ENCODE measurements around the gene LGALS9B. TPM values are rescaled to one million over a fixed set of nuclear protein-coding genes. Genes with fewer than 3 reads are reported as not detected.
"Not testable (repeated sequence)": the region's sequence is repeated elsewhere in the genome, so short reads cannot be mapped to it uniquely, and the experiment has no call there.

The LGALS9B gene
- total RNA-seq, 1 experiment from 2014 or later = not detected

- intact Hi-C loops (cut with micrococcal nuclease; ENCODE audit: unreplicated experiment); DNase-seq (ENCODE audit: low read depth, low spot score); H3K27me3 ChIP-seq (ENCODE audit: control insufficient read depth, insufficient read depth, low read length); H3K4me1 ChIP-seq (ENCODE audit: control insufficient read depth, insufficient read depth, low read length); BruUV-seq (replicated peaks); in situ Hi-C loops (cut with HindIII; ENCODE audit: low pct_unique_long_range_greater_than_20kb, low sequenced_read_pairs); H3K4me3 ChIP-seq (ENCODE audit: low read depth in 2 of 2, low read length in 2 of 2); POLR2A ChIA-PET; CTCF ChIA-PET; H3K36me3 ChIP-seq (ENCODE audit: control insufficient read depth, insufficient read depth, low read length); ATAC-seq; H3K27ac ChIP-seq (ENCODE audit: low read length); H3K9me3 ChIP-seq (ENCODE audit: control insufficient read depth, insufficient read depth, low read depth, low read length): not testable (repeated sequence)
These were observed 17.6 kb upstream of the LGALS9B start for GRCh38 chr17:20484930-20485329.

GRCh38 chr17:20479889-20480591, 12.7 kb upstream of the LGALS9B start:
- H3K4me1 ChIP-seq (ENCODE audit: control insufficient read depth, insufficient read depth, low read length); CTCF ChIA-PET; BruUV-seq (replicated peaks); H3K36me3 ChIP-seq (ENCODE audit: control insufficient read depth, insufficient read depth, low read length); H3K4me3 ChIP-seq (ENCODE audit: low read depth in 2 of 2, low read length in 2 of 2); POLR2A ChIA-PET; ATAC-seq; H3K27ac ChIP-seq (ENCODE audit: low read length); intact Hi-C loops (cut with micrococcal nuclease; ENCODE audit: unreplicated experiment); DNase-seq (ENCODE audit: low read depth, low spot score); in situ Hi-C loops (cut with HindIII; ENCODE audit: low pct_unique_long_range_greater_than_20kb, low sequenced_read_pairs); H3K9me3 ChIP-seq (ENCODE audit: control insufficient read depth, insufficient read depth, low read depth, low read length); H3K27me3 ChIP-seq (ENCODE audit: control insufficient read depth, insufficient read depth, low read length): not testable (repeated sequence)

- H3K9me3 ChIP-seq (ENCODE audit: control insufficient read depth, insufficient read depth, low read depth, low read length); DNase-seq (ENCODE audit: low read depth, low spot score); ATAC-seq; POLR2A ChIA-PET; intact Hi-C loops (cut with micrococcal nuclease; ENCODE audit: unreplicated experiment); H3K4me1 ChIP-seq (ENCODE audit: control insufficient read depth, insufficient read depth, low read length); H3K36me3 ChIP-seq (ENCODE audit: control insufficient read depth, insufficient read depth, low read length); H3K27ac ChIP-seq (ENCODE audit: low read length); H3K27me3 ChIP-seq (ENCODE audit: control insufficient read depth, insufficient read depth, low read length); in situ Hi-C loops (cut with HindIII; ENCODE audit: low pct_unique_long_range_greater_than_20kb, low sequenced_read_pairs); BruUV-seq (replicated peaks); H3K4me3 ChIP-seq (ENCODE audit: low read depth in 2 of 2, low read length in 2 of 2); CTCF ChIA-PET: not testable (repeated sequence)
These were observed 10.2 kb upstream of the LGALS9B start for GRCh38 chr17:20477398-20478071.

GRCh38 chr17:20475137-20475831, 7.9 kb upstream of the LGALS9B start:
- H3K9me3 ChIP-seq (ENCODE audit: control insufficient read depth, insufficient read depth, low read depth, low read length); DNase-seq (ENCODE audit: low read depth, low spot score); BruUV-seq (replicated peaks); H3K36me3 ChIP-seq (ENCODE audit: control insufficient read depth, insufficient read depth, low read length); H3K27ac ChIP-seq (ENCODE audit: low read length); intact Hi-C loops (cut with micrococcal nuclease; ENCODE audit: unreplicated experiment); CTCF ChIA-PET; H3K27me3 ChIP-seq (ENCODE audit: control insufficient read depth, insufficient read depth, low read length); H3K4me3 ChIP-seq (ENCODE audit: low read depth in 2 of 2, low read length in 2 of 2); H3K4me1 ChIP-seq (ENCODE audit: control insufficient read depth, insufficient read depth, low read length); in situ Hi-C loops (cut with HindIII; ENCODE audit: low pct_unique_long_range_greater_than_20kb, low sequenced_read_pairs); POLR2A ChIA-PET; ATAC-seq: not testable (repeated sequence)

GRCh38 chr17:20474081-20474480, 6.7 kb upstream of the LGALS9B start:
- DNase-seq (ENCODE audit: low read depth, low spot score); BruUV-seq (replicated peaks): not testable (repeated sequence)

GRCh38 chr17:20469946-20470345, 2.6 kb upstream of the LGALS9B start:
- POLR2A ChIA-PET; DNase-seq (ENCODE audit: low read depth, low spot score); H3K4me3 ChIP-seq (ENCODE audit: low read depth in 2 of 2, low read length in 2 of 2); BruUV-seq (replicated peaks); intact Hi-C loops (cut with micrococcal nuclease; ENCODE audit: unreplicated experiment); H3K36me3 ChIP-seq (ENCODE audit: control insufficient read depth, insufficient read depth, low read length); H3K4me1 ChIP-seq (ENCODE audit: control insufficient read depth, insufficient read depth, low read length); CTCF ChIA-PET; H3K27ac ChIP-seq (ENCODE audit: low read length); H3K9me3 ChIP-seq (ENCODE audit: control insufficient read depth, insufficient read depth, low read depth, low read length); H3K27me3 ChIP-seq (ENCODE audit: control insufficient read depth, insufficient read depth, low read length); ATAC-seq; in situ Hi-C loops (cut with HindIII; ENCODE audit: low pct_unique_long_range_greater_than_20kb, low sequenced_read_pairs): not testable (repeated sequence)

More at GRCh38 chr17:20474081-20474480, 6.7 kb upstream of the LGALS9B start:
- POLR2A ChIA-PET; in situ Hi-C loops (cut with HindIII; ENCODE audit: low pct_unique_long_range_greater_than_20kb, low sequenced_read_pairs); H3K4me3 ChIP-seq (ENCODE audit: low read depth in 2 of 2, low read length in 2 of 2); H3K36me3 ChIP-seq (ENCODE audit: control insufficient read depth, insufficient read depth, low read length); intact Hi-C loops (cut with micrococcal nuclease; ENCODE audit: unreplicated experiment); ATAC-seq; H3K4me1 ChIP-seq (ENCODE audit: control insufficient read depth, insufficient read depth, low read length); H3K27ac ChIP-seq (ENCODE audit: low read length); H3K9me3 ChIP-seq (ENCODE audit: control insufficient read depth, insufficient read depth, low read depth, low read length); CTCF ChIA-PET; H3K27me3 ChIP-seq (ENCODE audit: control insufficient read depth, insufficient read depth, low read length): not testable (repeated sequence)

- CTCF ChIA-PET; H3K27me3 ChIP-seq (ENCODE audit: control insufficient read depth, insufficient read depth, low read length); H3K9me3 ChIP-seq (ENCODE audit: control insufficient read depth, insufficient read depth, low read depth, low read length); intact Hi-C loops (cut with micrococcal nuclease; ENCODE audit: unreplicated experiment); H3K4me3 ChIP-seq (ENCODE audit: low read depth in 2 of 2, low read length in 2 of 2); in situ Hi-C loops (cut with HindIII; ENCODE audit: low pct_unique_long_range_greater_than_20kb, low sequenced_read_pairs); POLR2A ChIA-PET; H3K36me3 ChIP-seq (ENCODE audit: control insufficient read depth, insufficient read depth, low read length); BruUV-seq (replicated peaks); H3K4me1 ChIP-seq (ENCODE audit: control insufficient read depth, insufficient read depth, low read length); ATAC-seq; H3K27ac ChIP-seq (ENCODE audit: low read length); DNase-seq (ENCODE audit: low read depth, low spot score): not testable (repeated sequence)
These were observed 1.8 kb upstream of the LGALS9B start for GRCh38 chr17:20469107-20469506.

Measured in Panc1 (cell line).